Activated CD4-positive, alpha-beta T cell treated with anti-CD3 and anti-CD28 coated beads, Interleukin-2, amount 10 ng/mL, durations not matched to agents 7 days and 5 days (primary cell): ENCODE data around the gene CHN2. TPM values are rescaled to one million over a fixed set of nuclear protein-coding genes. Genes with fewer than 3 reads are reported as not detected.
A peak's percentile ranks its signal among the peaks of the same experiment; 100 is the strongest.

Experiments used
- CTCF ChIA-PET: fragments of 350-600 bp; sonication (Branson Sonifier 250); formaldehyde crosslinking; loops from one replicate; lab custom pipeline; 2021; ENCODE audit warnings: antibody characterized with exemption; lab: Charles Lee
- POLR2A ChIA-PET: fragments of 350-600 bp; sonication (Branson Sonifier 250); formaldehyde crosslinking; loops from one replicate; lab custom pipeline; 2021; ENCODE audit warnings: antibody characterized with exemption; lab: Charles Lee
- DNase-seq: peaks from one replicate; pipeline ENCODE4 v3.0.0-alpha.2; 2020
- H3K27ac Mint-ChIP-seq: one replicate; pipeline ENCODE4 v1.8.0; 2021; ENCODE audit warnings: mild to moderate bottlenecking, moderate library complexity, mixed read lengths
- H3K27me3 Mint-ChIP-seq: one replicate; pipeline ENCODE4 v1.8.0; 2021; ENCODE audit warnings: mixed read lengths
- H3K36me3 Mint-ChIP-seq: one replicate; pipeline ENCODE4 v1.8.0; 2021; ENCODE audit warnings: low read depth, mixed read lengths
- H3K4me1 Mint-ChIP-seq: one replicate; pipeline ENCODE4 v1.8.0; 2021; ENCODE audit warnings: mixed read lengths
- H3K4me3 Mint-ChIP-seq: one replicate; pipeline ENCODE4 v1.8.0; 2021; ENCODE audit warnings: mild to moderate bottlenecking, moderate library complexity, mixed read lengths
- H3K9me3 Mint-ChIP-seq: one replicate; pipeline ENCODE4 v1.8.0; 2021; ENCODE audit warnings: mixed read lengths
- total RNA-seq, 2 experiments: library from RNA; stranded (reverse); gene quantifications; one replicate each; pipeline ENCODE4 v1.2.3, GENCODE V29; 2021

CHN2 gene
- total RNA-seq, 2 experiments from 2014 or later: 2.4 to 3.6 TPM

GRCh38 chr7:29288181-29289091 is 93.9 kb downstream of the CHN2 start:
- DNase-seq: no peak
- Mint-ChIP-seq H3K27ac (no peak overlapping the region), H3K4me3 (no peak overlapping the region), H3K27me3 (peaks cover 31% of the 10 kb centered on the region), H3K36me3 (no peaks in the 10 kb centered on the region), H3K4me1 (peaks cover 46% of the 10 kb centered on the region), H3K9me3 (no peaks in the 10 kb centered on the region)
- POLR2A ChIA-PET: no interaction called here
- CTCF ChIA-PET: interaction anchor here (0.7 kb wide), 1 partner anchor 11 kb away, joined by 3 read pairs; no protein-coding TSS in a partner anchor

- no peaks in the 10 kb centered on the region for H3K36me3 Mint-ChIP-seq
- ChIA-PET CTCF (interaction anchor here (0.8 kb wide), 1 partner anchor 12 kb away, joined by 3 read pairs; no protein-coding TSS in a partner anchor), POLR2A (no interaction called here)
- no peak overlapping the region for H3K4me3 Mint-ChIP-seq
- H3K27me3 Mint-ChIP-seq: peaks cover 32% of the 10 kb centered on the region
- no peak overlapping the region for H3K27ac Mint-ChIP-seq
- no peaks in the 10 kb centered on the region for H3K9me3 Mint-ChIP-seq
- peaks cover 46% of the 10 kb centered on the region for H3K4me1 Mint-ChIP-seq
- DNase-seq: no peak
Measured at GRCh38 chr7:29289156-29290021, 94.8 kb downstream of the CHN2 start.

GRCh38 chr7:29290829-29291228 is 96.3 kb downstream of the CHN2 start:
- no peak overlapping the region for H3K27ac Mint-ChIP-seq
- ChIA-PET CTCF (no interaction called here), POLR2A (no interaction called here)
- DNase-seq: no peak
- peaks cover 32% of the 10 kb centered on the region for H3K27me3 Mint-ChIP-seq
- H3K4me3 Mint-ChIP-seq: no peak overlapping the region
- H3K9me3 Mint-ChIP-seq: no peaks in the 10 kb centered on the region
- no peaks in the 10 kb centered on the region for H3K36me3 Mint-ChIP-seq
- peaks cover 34% of the 10 kb centered on the region for H3K4me1 Mint-ChIP-seq

GRCh38 chr7:29291723-29292618 is 97.4 kb downstream of the CHN2 start:
- no peak for DNase-seq
- ChIA-PET POLR2A (no interaction called here), CTCF (no interaction called here)
- no peak overlapping the region for H3K27ac Mint-ChIP-seq
- no peak overlapping the region for H3K4me3 Mint-ChIP-seq
- peaks cover 31% of the 10 kb centered on the region for H3K27me3 Mint-ChIP-seq
- peaks cover 23% of the 10 kb centered on the region for H3K4me1 Mint-ChIP-seq
- H3K9me3 Mint-ChIP-seq: no peaks in the 10 kb centered on the region
- no peaks in the 10 kb centered on the region for H3K36me3 Mint-ChIP-seq

GRCh38 chr7:29292886-29293658 is 98.5 kb downstream of the CHN2 start:
- no peak for DNase-seq
- no peaks in the 10 kb centered on the region for H3K9me3 Mint-ChIP-seq
- H3K27me3 Mint-ChIP-seq: peaks cover 24% of the 10 kb centered on the region
- no peaks in the 10 kb centered on the region for H3K36me3 Mint-ChIP-seq
- no peak overlapping the region for H3K27ac Mint-ChIP-seq
- peaks cover 19% of the 10 kb centered on the region for H3K4me1 Mint-ChIP-seq
- POLR2A ChIA-PET: no interaction called here
- H3K4me3 Mint-ChIP-seq: no peak overlapping the region
- CTCF ChIA-PET: interaction anchor here (1.2 kb wide), 1 partner anchor 12 kb away, joined by 3 read pairs; no protein-coding TSS in a partner anchor

- no peak overlapping the region for H3K27ac Mint-ChIP-seq
- H3K4me1 Mint-ChIP-seq: no peaks in the 10 kb centered on the region
- H3K9me3 Mint-ChIP-seq: no peaks in the 10 kb centered on the region
- no peak overlapping the region for H3K4me3 Mint-ChIP-seq
- DNase-seq: no peak
- H3K27me3 Mint-ChIP-seq: peaks cover 14% of the 10 kb centered on the region
- POLR2A ChIA-PET: no interaction called here
- no peaks in the 10 kb centered on the region for H3K36me3 Mint-ChIP-seq
- CTCF ChIA-PET: no interaction called here
Measured at GRCh38 chr7:29296421-29296820, 101.8 kb downstream of the CHN2 start.

- H3K9me3 Mint-ChIP-seq: no peaks in the 10 kb centered on the region
- H3K27me3 Mint-ChIP-seq: peaks cover 16% of the 10 kb centered on the region
- no peak for DNase-seq
- no peak overlapping the region for H3K4me3 Mint-ChIP-seq
- POLR2A ChIA-PET: no interaction called here
- CTCF ChIA-PET: no interaction called here
- H3K36me3 Mint-ChIP-seq: no peaks in the 10 kb centered on the region
- H3K4me1 Mint-ChIP-seq: no peaks in the 10 kb centered on the region
- H3K27ac Mint-ChIP-seq: no peak overlapping the region
Measured at GRCh38 chr7:29297194-29297890, 102.8 kb downstream of the CHN2 start.

GRCh38 chr7:29299086-29299485 is 104.5 kb downstream of the CHN2 start:
- Mint-ChIP-seq H3K27me3 (peaks cover 14% of the 10 kb centered on the region), H3K9me3 (no peaks in the 10 kb centered on the region), H3K4me1 (no peaks in the 10 kb centered on the region), H3K36me3 (no peaks in the 10 kb centered on the region), H3K4me3 (no peak overlapping the region), H3K27ac (no peak overlapping the region)
- CTCF ChIA-PET: interaction anchor here (1.3 kb wide), 1 partner anchor 9 kb away, joined by 3 read pairs; no protein-coding TSS in a partner anchor
- POLR2A ChIA-PET: no interaction called here
- DNase-seq: no peak

GRCh38 chr7:29300026-29300480 is 105.5 kb downstream of the CHN2 start:
- ChIA-PET POLR2A (no interaction called here), CTCF (interaction anchor here (1.0 kb wide), 1 partner anchor 9 kb away, joined by 4 read pairs; no protein-coding TSS in a partner anchor)
- H3K27ac Mint-ChIP-seq: peak overlapping the region; percentile 57
- no peaks in the 10 kb centered on the region for H3K9me3 Mint-ChIP-seq
- H3K4me3 Mint-ChIP-seq: no peak overlapping the region
- no peaks in the 10 kb centered on the region for H3K4me1 Mint-ChIP-seq
- no peaks in the 10 kb centered on the region for H3K36me3 Mint-ChIP-seq
- peaks cover 14% of the 10 kb centered on the region for H3K27me3 Mint-ChIP-seq
- no peak for DNase-seq

- H3K36me3 Mint-ChIP-seq: no peaks in the 10 kb centered on the region
- no peak overlapping the region for H3K27ac Mint-ChIP-seq
- ChIA-PET CTCF (interaction anchor here (1.0 kb wide), 1 partner anchor 9 kb away, joined by 4 read pairs; no protein-coding TSS in a partner anchor), POLR2A (no interaction called here)
- H3K9me3 Mint-ChIP-seq: no peaks in the 10 kb centered on the region
- no peak overlapping the region for H3K4me3 Mint-ChIP-seq
- DNase-seq: no peak
- H3K4me1 Mint-ChIP-seq: no peaks in the 10 kb centered on the region
- H3K27me3 Mint-ChIP-seq: peaks cover 14% of the 10 kb centered on the region
Measured at GRCh38 chr7:29300649-29301048, 106.1 kb downstream of the CHN2 start.
